HK-2 (cell line): ENCODE results near the gene CEP170B.
"Not testable (repeated sequence)": the region's sequence is repeated elsewhere in the genome, so short reads cannot be mapped to it uniquely, and the experiment has no call there.

Experiments
- DNase-seq: peaks from one replicate; pipeline ENCODE4 v3.0.0-alpha.2; 2018; ENCODE audit not compliant: unreplicated experiment

Gene CEP170B

GRCh38 chr14:104878582-104878981 is 13.5 kb downstream of the CEP170B start:
- DNase-seq = no peak

DNA sequence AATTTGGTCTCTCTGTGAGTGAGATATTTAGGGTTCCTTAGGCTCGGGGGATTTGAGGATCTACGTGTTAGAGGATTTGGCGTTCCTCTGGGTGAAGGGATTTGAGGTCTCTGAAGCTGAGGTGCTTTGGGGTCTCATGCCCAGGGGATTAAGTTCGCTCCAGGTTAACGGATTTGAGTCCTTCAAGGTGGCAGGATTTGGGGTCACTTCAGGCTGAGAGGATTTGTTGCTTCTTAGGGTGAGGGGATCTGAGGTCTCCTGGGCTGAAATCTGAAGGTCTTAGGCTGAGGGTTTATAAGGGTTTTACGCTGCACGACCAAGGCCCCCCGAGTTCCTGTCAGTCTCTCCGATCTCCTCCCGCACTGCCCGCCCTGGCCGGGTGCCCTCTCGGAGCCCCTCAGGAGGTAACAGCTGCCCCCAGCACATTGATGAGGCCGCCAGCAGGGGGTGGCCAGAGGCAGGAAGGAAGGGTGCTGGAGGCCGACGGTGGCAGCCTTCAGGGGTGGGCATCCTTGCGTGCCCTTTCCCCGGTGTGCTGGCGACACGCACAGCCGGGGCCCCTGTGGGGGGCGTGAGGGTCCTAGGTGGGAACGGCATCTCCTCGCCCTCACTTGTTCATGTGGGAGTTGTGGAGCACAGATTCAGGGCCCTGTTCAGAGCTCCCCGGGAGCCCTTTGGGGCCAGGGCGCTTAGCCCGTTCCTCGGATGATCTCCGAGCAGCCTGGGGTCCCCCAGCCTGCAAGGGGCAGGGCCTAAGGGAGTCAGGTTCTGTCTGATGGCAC is 14.3 kb downstream of the CEP170B start:
- no peak for DNase-seq

DNA sequence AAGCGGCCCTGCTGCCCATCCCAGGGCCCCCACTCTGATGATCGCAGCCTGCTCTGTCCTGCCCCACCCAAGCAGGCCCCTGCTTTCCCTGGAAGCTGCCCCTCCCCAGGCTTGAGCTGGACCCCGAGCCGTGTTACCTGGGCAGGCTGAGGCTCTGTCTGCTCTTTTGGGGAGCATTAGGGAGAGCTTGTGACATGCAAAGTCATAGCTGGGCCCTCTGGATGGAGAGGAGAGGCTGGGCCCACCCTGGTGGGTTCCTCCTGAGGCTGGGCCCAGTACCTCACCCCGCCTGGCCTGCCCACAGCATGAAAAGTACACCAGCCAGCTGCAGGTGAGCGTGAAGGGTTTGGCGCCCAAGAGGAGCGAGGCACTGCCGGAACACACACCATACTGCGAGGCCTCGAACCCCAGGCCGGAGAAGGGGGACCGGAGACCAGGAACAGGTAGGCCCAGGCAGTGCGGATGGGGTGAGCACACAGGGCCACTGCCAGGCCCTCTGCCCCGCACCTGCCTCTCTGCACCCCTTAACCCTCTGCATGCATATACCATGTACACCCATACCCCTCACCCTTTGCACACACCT is 15.0 kb downstream of the CEP170B start:
- no peak for DNase-seq

GRCh38 chr14:104880584-104881210 is 15.6 kb downstream of the CEP170B start:
- no peak for DNase-seq

DNA sequence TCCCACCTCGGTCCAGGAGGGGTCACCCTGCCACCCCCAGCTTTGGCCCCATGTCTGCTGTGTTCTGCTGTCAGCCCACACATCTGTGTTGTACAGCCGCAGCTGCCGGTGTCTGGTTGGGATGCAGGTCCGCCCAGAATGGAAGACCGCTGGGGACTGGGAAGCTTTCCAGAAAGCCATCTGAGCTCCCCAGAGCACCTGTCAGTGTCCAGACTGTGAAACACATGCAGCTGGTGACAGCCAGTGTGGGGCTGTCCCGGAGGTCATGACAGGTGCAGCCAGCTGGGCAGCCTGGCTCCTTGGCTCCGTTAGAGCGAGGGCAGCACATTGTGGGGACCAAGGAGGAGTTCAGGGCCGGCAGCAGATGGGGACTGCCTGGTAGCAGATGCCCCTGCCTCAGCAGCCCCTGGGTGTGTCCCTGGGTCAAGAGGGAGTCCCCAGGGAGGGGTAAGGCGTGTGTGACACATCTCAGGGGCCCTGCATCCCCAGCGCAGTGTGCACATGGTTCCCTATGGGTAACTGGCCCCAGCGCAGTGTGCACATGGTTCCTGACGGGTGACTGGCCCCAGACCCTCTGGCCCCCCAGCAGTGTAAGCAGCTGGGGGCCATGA is 16.4 kb downstream of the CEP170B start:
- no peak for DNase-seq

DNA sequence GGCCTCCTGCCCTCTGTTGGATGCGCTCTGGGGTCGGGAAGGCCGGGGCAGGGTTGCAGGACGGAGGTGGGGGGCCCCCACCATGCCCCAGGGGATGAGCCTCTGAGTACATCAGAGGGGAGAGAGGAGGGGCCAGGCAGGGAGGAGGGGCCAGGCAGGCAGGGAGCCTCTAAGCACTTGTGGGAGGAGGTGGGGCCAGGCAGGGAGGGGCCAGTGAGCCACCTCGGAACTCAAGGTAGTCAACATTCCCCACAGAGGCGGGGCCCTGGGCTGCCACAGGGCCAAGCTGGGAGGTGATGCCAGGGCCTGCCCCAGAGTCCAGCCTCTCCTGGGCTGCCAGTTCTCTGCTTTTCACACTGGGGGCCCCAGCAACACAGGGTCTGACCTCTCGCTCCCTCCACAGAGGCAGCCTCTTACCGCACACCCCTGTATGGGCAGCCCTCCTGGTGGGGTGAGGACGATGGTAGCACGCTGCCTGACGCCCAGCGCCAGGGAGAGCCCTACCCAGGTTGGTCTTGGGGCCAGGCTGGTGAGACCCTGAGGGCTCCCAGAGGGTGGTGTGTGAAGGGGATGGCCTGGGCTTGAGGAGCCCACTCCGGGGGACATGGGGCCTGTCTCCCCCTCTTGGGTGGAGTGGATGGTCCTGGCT is 17.4 kb downstream of the CEP170B start:
- DNase-seq = peak; percentile 66

GRCh38 chr14:104882991-104883660 is 18.1 kb downstream of the CEP170B start:
- no peak for DNase-seq

GRCh38 chr14:104883681-104884361 is 18.8 kb downstream of the CEP170B start:
- no peak for DNase-seq

DNA sequence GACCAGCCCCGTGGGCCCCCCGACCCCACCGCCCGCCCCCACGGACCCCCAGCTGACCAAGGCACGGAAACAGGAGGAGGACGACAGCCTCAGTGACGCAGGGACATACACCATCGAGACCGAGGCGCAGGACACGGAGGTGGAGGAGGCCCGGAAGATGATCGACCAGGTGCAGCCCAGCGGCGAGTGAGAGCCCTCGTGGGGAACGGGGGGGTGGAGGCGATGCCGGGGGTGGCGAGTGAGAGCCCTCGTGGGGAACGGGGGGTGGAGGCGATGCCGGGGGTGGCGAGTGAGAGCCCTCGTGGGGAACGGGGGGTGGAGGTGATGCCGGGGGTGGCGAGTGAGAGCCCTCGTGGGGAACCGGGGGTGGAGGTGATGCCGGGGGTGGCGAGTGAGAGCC is 19.3 kb downstream of the CEP170B start:
- not testable (repeated sequence) for DNase-seq

GRCh38 chr14:104885031-104885972 is 20.2 kb downstream of the CEP170B start:
- no peak for DNase-seq

GRCh38 chr14:104885973-104886689 is 21.1 kb downstream of the CEP170B start:
- DNase-seq = no peak

GRCh38 chr14:104886690-104887622 is 21.9 kb downstream of the CEP170B start:
- DNase-seq = no peak

DNA sequence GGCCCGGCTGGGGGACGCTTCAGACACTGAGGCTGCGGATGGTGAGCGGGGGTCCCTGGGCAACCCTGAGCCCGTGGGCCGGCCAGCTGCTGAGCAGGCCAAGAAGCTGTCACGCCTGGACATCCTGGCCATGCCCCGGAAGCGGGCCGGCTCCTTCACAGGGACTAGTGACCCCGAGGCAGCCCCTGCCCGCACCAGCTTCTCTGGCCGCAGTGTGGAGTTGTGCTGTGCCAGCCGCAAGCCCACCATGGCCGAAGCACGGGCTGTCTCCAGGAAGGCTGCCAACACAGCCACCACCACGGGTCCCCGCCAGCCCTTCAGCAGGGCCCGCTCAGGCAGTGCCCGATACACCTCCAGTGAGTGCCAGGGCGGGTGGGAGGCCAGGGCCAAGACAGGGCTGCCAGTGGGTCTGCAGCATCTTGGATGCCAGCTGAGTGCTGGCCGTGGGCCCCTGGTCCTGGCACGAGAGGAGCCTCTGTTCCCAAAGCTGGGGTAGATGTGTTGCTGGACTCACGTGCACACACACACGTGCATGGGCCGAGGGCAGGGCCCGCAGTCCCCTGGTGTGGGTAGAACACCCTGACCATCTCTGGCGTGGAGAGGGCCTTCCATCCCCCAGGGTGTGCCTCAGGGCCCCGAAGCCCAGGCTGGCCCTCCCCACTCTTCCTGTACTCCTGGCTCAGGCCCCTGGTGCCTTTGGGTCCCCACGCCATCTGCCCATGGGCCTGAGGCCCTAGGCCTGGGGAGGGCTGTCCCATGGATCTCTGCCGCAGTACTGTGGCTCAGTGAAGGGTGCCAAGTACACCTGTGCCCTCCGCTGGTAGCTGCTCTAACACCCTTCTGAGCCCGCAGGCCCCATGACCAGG is 22.8 kb downstream of the CEP170B start:
- DNase-seq = no peak

DNA sequence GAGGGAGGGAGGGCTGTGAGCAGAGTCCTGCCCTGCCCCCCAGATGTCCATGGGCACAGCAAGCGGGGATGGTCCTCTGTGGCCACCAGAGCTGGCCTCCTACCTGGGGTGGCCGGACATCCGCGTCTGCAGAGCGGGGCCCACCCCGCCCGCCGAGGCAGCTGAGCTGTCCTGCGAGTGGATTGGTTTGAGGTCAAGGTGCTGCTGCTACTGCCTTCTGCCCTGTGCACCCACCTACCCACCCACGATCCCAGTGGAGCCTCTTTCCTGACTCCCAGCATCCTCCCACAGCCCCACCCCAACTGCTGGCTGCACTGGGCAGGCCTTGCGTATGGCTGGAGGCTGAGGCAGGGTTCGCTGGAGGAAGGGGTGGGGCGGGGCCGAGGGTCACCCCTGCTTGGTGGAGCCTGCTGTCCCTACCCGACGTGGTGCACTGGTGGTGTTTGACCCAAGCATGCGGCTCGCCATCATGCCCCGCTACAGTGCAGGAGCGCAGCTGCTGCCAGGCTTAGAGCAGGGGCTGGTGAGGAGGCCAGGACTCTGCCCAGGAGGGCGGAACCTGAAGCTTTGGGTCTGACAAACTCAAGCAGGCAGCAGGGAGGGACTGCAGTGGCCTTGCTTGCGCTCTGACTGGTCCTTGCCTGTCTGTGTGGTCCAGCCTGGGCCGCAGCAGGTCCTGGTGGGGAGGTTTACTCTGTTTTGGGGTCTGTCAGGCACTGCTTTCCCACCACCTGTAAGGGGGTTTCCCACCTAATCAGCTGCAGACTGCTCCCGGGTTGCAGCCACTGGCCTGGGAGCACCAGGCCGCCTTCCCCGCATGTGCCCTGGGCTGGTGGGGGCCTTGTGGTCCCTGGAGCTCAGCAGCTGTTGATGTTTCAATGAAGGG is 23.7 kb downstream of the CEP170B start:
- DNase-seq = no peak

- DNase-seq = no peak
Measured at GRCh38 chr14:104889375-104889757, 24.3 kb downstream of the CEP170B start.

DNA sequence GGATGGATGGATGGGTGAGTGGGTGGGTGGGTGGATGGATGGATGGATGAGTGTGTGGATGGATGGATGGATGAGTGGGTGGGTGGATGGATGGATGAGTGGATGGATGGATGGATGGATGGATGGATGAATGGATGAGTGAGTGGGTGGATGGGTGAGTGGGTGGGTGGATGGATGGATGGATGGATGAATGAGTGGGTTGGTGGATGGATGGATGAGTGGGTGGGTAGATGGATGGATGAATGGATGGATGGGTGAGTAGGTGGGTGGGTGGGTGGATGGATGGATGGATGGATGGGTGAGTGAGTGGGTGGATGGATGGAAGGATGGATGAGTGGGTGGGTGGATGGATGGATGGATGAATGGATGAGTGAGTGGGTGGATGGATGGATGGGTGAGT is 25.2 kb downstream of the CEP170B start:
- not testable (repeated sequence) for DNase-seq
